ENCODE measurements around the gene ZSWIM7.

ZSWIM7 gene

DNA sequence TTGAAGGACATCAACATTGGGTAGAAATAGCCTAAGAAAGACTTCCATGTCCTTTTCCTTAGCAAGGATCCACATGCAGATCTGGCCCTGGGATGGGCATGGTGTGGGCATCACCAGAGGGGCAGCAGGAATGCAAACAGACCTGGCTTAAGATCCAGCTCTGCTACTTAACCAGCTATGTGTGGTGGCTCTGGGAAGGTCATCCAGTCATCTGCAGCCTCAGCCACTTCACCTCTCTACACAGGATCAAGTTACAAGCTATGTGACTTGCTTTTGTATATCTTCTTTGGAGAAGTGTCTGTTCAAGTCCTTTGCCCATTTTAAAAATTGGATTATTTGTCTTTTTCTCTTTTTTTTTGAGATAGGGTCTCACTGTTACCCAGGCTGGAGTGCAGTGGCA is 68.1 kb downstream of the ZSWIM7 start:
- TF ChIP-seq CTCF (IDR thresholded peaks at IDR 0.05; ENCODE audit: control insufficient read depth, extremely low read depth, insufficient read depth): no peak
- no peak for DNase-seq (ENCODE audit: low read depth)
- no peak overlapping the region for H3K4me3 ChIP-seq (ENCODE audit: low read depth, low read length)

DNA sequence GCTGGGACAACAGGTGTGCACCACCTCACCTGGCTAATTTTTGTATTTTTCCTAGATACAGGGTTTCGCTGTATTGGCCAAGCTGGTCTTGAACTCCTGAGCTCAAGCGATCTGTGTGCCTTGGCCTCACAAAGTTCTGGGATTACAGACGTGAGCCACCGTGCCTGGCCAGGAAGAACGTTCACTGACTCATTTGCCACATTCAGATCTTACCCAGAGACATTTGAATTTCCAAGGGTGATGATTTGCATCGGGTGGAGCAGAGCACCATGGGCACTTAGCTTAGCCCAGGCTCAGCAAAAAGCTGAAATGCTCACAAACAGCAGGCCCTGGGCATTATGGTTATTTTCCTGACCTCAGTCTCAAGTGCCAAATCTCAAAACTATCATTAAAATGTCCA is 69.1 kb downstream of the ZSWIM7 start:
- no peak overlapping the region for H3K4me3 ChIP-seq (ENCODE audit: low read depth, low read length)
- DNase-seq (ENCODE audit: low read depth): no peak
- no peak for TF ChIP-seq CTCF (IDR thresholded peaks at IDR 0.05; ENCODE audit: control insufficient read depth, extremely low read depth, insufficient read depth)

DNA sequence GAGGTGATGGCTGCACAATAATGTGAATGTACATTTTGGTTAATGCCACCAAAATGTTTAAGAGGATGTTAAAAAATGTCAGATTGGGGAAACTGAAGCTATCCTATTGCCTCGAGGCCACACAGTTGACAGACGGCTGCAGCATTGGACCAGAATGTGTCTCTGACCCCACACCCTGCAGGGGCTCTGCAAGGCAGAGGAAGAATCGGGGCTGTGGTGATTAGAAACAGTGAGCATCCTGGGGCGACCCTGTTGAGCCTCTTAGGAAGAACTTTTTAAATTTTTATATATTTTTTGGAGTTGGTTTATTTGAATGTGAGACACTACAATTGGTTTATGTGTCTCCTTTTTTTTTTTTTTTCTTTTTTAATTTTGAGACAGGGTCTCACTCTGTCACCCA is 69.6 kb downstream of the ZSWIM7 start:
- no peak overlapping the region for H3K4me3 ChIP-seq (ENCODE audit: low read depth, low read length)
- no peak for TF ChIP-seq CTCF (IDR thresholded peaks at IDR 0.05; ENCODE audit: control insufficient read depth, extremely low read depth, insufficient read depth)
- DNase-seq (ENCODE audit: low read depth): no peak

DNA sequence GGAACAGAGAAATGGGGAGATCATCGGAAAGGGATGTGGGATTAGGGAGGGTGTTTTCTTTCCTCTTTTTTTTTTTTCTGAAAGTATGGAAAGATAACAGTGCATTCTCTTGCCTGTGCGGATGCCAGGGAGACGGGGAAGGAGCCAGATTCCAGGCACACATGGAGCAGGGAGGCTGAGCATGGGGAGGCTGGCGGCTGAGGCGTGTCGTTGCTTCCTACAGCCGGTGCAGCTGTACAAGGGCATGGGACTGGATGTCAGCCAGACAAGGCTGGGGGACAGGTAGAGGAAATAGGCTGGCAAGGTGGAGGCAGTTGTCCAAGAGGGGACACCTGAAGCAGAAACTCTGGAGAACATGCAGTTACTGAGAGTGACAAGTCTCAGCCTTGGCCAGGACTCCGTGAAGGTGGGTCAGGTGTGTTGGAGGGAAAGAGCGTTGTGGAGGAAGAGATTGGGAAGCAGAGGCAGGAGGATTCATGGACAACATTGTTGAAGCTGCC is 71.2 kb downstream of the ZSWIM7 start:
- no peak for DNase-seq (ENCODE audit: low read depth)
- H3K4me3 ChIP-seq (ENCODE audit: low read depth, low read length): no peak overlapping the region
- TF ChIP-seq CTCF (IDR thresholded peaks at IDR 0.05; ENCODE audit: control insufficient read depth, extremely low read depth, insufficient read depth): no peak
